ENCODE measurements around the gene LPIN1. TPM values are rescaled to one million over a fixed set of nuclear protein-coding genes. Genes with fewer than 3 reads are reported as not detected.

Gene LPIN1
- total and polyA plus RNA-seq, 2 of the 13 experiments (the other 11 are each of a cell fraction or from before 2014, with no cell fraction given) = 9.7 to 19.4 TPM

GRCh38 chr2:11819235-11819729 lies 72.8 kb downstream of the LPIN1 start (continued):
- TF ChIP-seq AKNA (CRISPR knock-in tag; IDR thresholded peaks at IDR 0.05; ENCODE audit: borderline replicate concordance) = no peak
- TF ChIP-seq SIN3A (IDR thresholded peaks at IDR 0.05; ENCODE audit: borderline replicate concordance, low read depth, low read length) = 0 out of 2 replicates have a peak, but pooled peaks have one; percentile 45
- TF ChIP-seq ZNF646 (CRISPR knock-in tag; IDR thresholded peaks at IDR 0.05) = 0 out of 2 replicates have a peak, but pooled peaks have one; percentile 36
- TF ChIP-seq ZNF747 (CRISPR knock-in tag; IDR thresholded peaks at IDR 0.05; ENCODE audit: borderline replicate concordance) = no peak
- no peak for TF ChIP-seq ZMYM3 (CRISPR knock-in tag; IDR thresholded peaks at IDR 0.05)
- no peak for TF ChIP-seq MTA1 (CRISPR knock-in tag; IDR thresholded peaks at IDR 0.05; ENCODE audit: borderline replicate concordance)
- TF ChIP-seq POGK (CRISPR knock-in tag; conservative IDR thresholded peaks at IDR 0.05) = no peak; the same call in 1 of the 2 replicates
- TF ChIP-seq POLR2AphosphoS2 (IDR thresholded peaks at IDR 0.05; ENCODE audit: low read depth, low read length) = no peak
- no peak for TF ChIP-seq ZNF713 (CRISPR knock-in tag; IDR thresholded peaks at IDR 0.05)
- TF ChIP-seq BCL6 (CRISPR knock-in tag; IDR thresholded peaks at IDR 0.05) = peak; percentile 92
- TF ChIP-seq RXRB (CRISPR knock-in tag; IDR thresholded peaks at IDR 0.05; ENCODE audit: borderline replicate concordance) = peak; percentile 77
- peak; percentile 86 for TF ChIP-seq ZBTB43 (CRISPR knock-in tag; conservative IDR thresholded peaks at IDR 0.05)
- TF ChIP-seq RELA (CRISPR knock-in tag; IDR thresholded peaks at IDR 0.05) = no peak
- no peak for TF ChIP-seq ZNF431 (CRISPR knock-in tag; IDR thresholded peaks at IDR 0.05; ENCODE audit: borderline replicate concordance, low read depth)
